ENCODE results near the gene GAREM1. TPM values are rescaled to one million over a fixed set of nuclear protein-coding genes. Genes with fewer than 3 reads are reported as not detected.

The GAREM1 gene
- total RNA-seq, 1 experiment from 2014 or later, result 7.0 TPM

- TF ChIP-seq MLX (CRISPR knock-in tag; IDR thresholded peaks at IDR 0.05) (no peak), CDX4 (CRISPR knock-in tag; IDR thresholded peaks at IDR 0.05; ENCODE audit: borderline replicate concordance) (no peak), TEAD1 (CRISPR knock-in tag; IDR thresholded peaks at IDR 0.05) (no peak), ZNF219 (CRISPR knock-in tag; IDR thresholded peaks at IDR 0.05; ENCODE audit: borderline replicate concordance) (no peak), HMGXB4 (CRISPR knock-in tag; IDR thresholded peaks at IDR 0.05) (no peak), USF1 (CRISPR knock-in tag; IDR thresholded peaks at IDR 0.05) (no peak), NFYB (CRISPR knock-in tag; conservative IDR thresholded peaks at IDR 0.05; ENCODE audit: low read depth) (no peak), IRF1 (CRISPR knock-in tag; IDR thresholded peaks at IDR 0.05) (no peak), TCF7 (CRISPR knock-in tag; IDR thresholded peaks at IDR 0.05; ENCODE audit: low read depth) (no peak), ZNF317 (CRISPR knock-in tag; IDR thresholded peaks at IDR 0.05; ENCODE audit: borderline replicate concordance, low read depth) (no peak), ETV6 (CRISPR knock-in tag; IDR thresholded peaks at IDR 0.05) (no peak), RORB (CRISPR knock-in tag; IDR thresholded peaks at IDR 0.05) (no peak), MYBL2 (CRISPR knock-in tag; IDR thresholded peaks at IDR 0.05) (no peak), CREB1 (CRISPR knock-in tag; IDR thresholded peaks at IDR 0.05) (no peak)
Observed at GRCh38 chr18:32219431-32220018, 251.2 kb downstream of the GAREM1 start (continued).

GRCh38 chr18:32216390-32216789, 254.3 kb downstream of the GAREM1 start:
- Mint-ChIP-seq H3K4me1 (peaks cover 6% of the 10 kb centered on the region; the same call in 1 of the 2 replicates), H3K4me3 (no peak overlapping the region), H3K27ac (no peak overlapping the region), H3K27me3 (ENCODE audit: low read depth) (no peaks in the 10 kb centered on the region), H3K9me3 (no peaks in the 10 kb centered on the region), H3K36me3 (no peaks in the 10 kb centered on the region)
- ATAC-seq (no peak), DNase-seq (ENCODE audit: low spot score) (no peak)
- ChIA-PET CTCF (no interaction called here), POLR2A (no interaction called here)
- TF ChIP-seq ZMAT4 (CRISPR knock-in tag; IDR thresholded peaks at IDR 0.05) (no peak), SP1 (CRISPR knock-in tag; conservative IDR thresholded peaks at IDR 0.05) (no peak), E2F4 (CRISPR knock-in tag; IDR thresholded peaks at IDR 0.05; ENCODE audit: borderline replicate concordance, low read depth) (no peak), KAT7 (CRISPR knock-in tag; IDR thresholded peaks at IDR 0.05; ENCODE audit: borderline replicate concordance) (no peak), PRRX2 (CRISPR knock-in tag; IDR thresholded peaks at IDR 0.05) (no peak), TEAD4 (CRISPR knock-in tag; IDR thresholded peaks at IDR 0.05) (no peak), CREB1 (CRISPR knock-in tag; IDR thresholded peaks at IDR 0.05) (no peak), ZNF138 (CRISPR knock-in tag; conservative IDR thresholded peaks at IDR 0.05) (no peak), IRF1 (CRISPR knock-in tag; IDR thresholded peaks at IDR 0.05) (no peak), TP53 (CRISPR knock-in tag; IDR thresholded peaks at IDR 0.05) (no peak), TCF7 (CRISPR knock-in tag; IDR thresholded peaks at IDR 0.05; ENCODE audit: low read depth) (no peak), HMGA2 (CRISPR knock-in tag; IDR thresholded peaks at IDR 0.05) (no peak), CBFB (CRISPR knock-in tag; IDR thresholded peaks at IDR 0.05; ENCODE audit: low read depth) (no peak), ELF4 (CRISPR knock-in tag; IDR thresholded peaks at IDR 0.05; ENCODE audit: low read depth) (no peak), FOXP4 (CRISPR knock-in tag; IDR thresholded peaks at IDR 0.05) (no peak), ETV6 (CRISPR knock-in tag; IDR thresholded peaks at IDR 0.05) (no peak), ZNF423 (CRISPR knock-in tag; IDR thresholded peaks at IDR 0.05) (no peak)
